ENCODE measurements around the gene THSD4.

THSD4 gene

GRCh38 chr15:71225851-71226250 lies 110.6 kb downstream of the THSD4 start:
- no peak for DNase-seq (ENCODE audit: low spot score)

- DNase-seq (ENCODE audit: low spot score) = no peak
Observed at GRCh38 chr15:71226536-71227455, 111.5 kb downstream of the THSD4 start.

- DNase-seq (ENCODE audit: low spot score) = no peak
Observed at GRCh38 chr15:71228403-71228802, 113.1 kb downstream of the THSD4 start.

GRCh38 chr15:71230303-71230702 lies 115.0 kb downstream of the THSD4 start:
- DNase-seq (ENCODE audit: low spot score) = no peak

- DNase-seq (ENCODE audit: low spot score) = no peak
Observed at GRCh38 chr15:71231758-71232157, 116.5 kb downstream of the THSD4 start.

- no peak for DNase-seq (ENCODE audit: low spot score)
Observed at GRCh38 chr15:71232411-71232810, 117.1 kb downstream of the THSD4 start.

DNA sequence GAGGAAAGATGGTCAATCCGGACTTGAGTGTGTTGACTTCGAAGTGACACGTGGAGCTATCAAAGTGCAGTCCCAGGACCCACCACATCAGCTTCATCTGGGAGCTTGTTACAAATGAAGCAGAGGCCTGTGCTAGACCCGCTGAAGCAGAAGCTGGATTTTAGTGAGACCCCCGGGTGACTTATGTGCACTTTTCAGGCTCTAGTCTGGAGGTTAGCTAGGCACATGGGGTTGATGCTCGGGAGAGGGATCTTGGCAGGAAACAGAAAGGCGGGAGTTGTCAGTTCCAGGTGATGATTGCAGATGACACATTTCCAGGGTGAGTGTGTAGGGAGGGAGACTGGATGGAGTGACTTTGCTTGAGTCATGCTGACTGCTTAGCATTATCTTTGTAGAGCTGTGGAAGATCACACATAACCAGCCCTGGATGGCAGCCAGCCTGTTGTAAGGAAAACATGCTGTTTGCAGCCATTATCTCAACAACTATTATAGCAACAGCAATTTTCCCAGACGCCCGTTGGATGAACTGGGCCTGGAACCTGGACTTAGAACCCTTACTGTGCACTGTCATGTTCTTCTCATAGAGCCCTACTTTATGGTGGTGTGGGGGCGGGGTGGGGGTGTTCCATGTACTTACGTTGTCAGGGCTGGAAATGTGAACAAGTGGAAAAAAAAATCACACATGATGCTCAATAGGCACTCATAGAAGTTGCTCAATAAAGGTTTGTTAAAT lies 122.4 kb downstream of the THSD4 start:
- DNase-seq (ENCODE audit: low spot score) = peak; percentile 95

- DNase-seq (ENCODE audit: low spot score) = no peak
Observed at GRCh38 chr15:71238926-71239325, 123.7 kb downstream of the THSD4 start.

DNA sequence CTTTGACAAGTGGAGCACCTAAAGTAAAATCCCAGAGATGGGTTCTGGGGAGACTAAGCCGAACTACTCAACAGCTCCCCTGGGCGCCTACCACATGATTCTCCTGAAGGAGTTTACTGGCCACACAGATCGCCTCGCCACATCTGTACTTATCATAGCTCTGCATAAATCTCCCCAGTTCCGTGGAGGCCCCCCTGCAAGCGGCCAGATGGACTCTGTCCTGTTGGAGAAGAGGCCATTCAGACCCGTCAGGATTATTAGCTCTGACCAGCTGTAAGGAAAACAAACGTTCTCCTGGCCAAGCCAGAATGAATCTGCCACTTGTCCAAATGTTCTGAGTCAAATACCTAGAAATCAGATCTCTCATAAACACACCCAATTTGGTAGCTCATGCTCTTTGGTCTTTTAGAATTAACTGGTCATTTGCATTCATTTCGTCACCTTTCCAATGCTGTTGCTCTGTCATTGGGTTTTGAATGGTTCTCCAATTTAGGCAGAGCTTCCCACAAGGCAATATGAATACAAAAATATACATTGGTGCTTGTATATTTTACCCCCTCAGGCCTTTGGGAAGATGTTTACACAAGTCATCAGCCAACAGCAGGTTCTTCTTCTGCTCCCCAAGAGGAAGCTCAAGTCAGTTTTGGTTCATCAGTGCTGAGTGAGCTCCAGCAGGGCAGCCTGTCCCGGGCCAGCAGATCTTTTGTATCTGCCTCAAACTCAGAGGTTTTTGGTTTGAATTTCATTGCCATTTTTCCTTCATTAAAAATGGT lies 124.5 kb downstream of the THSD4 start:
- DNase-seq (ENCODE audit: low spot score) = no peak

GRCh38 chr15:71242292-71242691 lies 127.0 kb downstream of the THSD4 start:
- no peak for DNase-seq (ENCODE audit: low spot score)

GRCh38 chr15:71244250-71244649 lies 129.0 kb downstream of the THSD4 start:
- no peak for DNase-seq (ENCODE audit: low spot score)

DNA sequence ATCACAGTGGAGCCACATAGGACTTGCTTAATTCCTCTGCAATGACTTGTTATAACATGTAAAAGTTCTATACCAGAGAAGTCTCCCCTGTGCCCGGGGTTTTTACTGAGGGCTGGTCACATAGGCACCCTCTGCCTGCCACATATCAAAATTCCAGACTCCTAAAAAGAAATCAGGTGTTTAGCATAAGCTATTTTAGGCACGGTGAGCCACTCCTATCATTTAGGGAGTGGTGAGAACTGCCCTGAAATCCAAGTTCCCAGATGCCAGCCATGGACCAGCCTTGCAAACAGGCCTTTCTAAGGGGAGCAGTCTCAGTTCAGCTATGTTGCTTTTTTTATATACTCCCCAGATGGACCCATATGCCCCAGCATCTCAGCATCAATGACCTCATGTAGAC lies 130.3 kb downstream of the THSD4 start:
- no peak for DNase-seq (ENCODE audit: low spot score)

DNA sequence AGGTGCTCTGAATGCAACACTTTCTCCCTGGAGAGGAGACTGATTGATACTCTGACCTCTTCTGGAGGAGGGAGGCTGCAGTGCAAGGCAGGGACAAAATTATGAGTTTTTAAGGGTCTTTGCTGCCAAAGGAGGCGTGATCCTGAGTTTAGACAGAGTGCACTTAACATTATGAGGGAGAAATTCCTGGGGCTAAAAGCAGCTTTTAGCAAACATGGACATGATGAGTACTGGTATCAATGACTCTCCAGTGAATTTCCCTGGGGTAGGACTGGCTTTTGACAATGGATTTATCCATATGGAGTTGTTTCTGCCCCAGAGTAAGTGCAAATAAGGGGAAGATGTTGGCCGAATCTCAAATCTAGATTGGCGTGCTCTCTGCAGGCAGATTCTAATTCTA lies 133.1 kb downstream of the THSD4 start:
- no peak for DNase-seq (ENCODE audit: low spot score)

GRCh38 chr15:71249986-71250385 lies 134.7 kb downstream of the THSD4 start:
- no peak for DNase-seq (ENCODE audit: low spot score)

GRCh38 chr15:71250936-71251583 lies 135.8 kb downstream of the THSD4 start:
- no peak for DNase-seq (ENCODE audit: low spot score)

DNA sequence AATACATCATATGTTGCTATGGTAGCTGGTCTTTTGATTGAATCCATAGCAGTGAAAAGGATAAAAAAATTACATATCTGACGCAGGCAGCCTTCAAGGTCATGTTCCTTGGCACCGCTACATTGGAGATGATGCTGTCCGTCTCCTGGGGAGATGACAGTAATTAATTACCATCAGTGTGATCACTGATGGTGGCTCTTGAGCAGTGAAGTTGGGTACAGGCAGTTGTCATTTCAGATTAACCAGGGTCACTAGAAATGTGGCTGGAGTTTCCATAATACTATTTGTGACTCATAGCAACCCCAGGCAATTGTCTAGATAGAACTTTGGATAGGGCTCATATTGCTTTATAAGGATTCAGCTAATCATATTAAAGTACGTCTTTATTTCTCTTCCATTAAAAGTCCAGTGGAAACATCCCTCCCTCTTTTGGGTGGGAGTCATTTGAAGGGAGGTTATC lies 136.3 kb downstream of the THSD4 start:
- DNase-seq (ENCODE audit: low spot score) = no peak

GRCh38 chr15:71252044-71252739 lies 136.9 kb downstream of the THSD4 start:
- no peak for DNase-seq (ENCODE audit: low spot score)

GRCh38 chr15:71252740-71253047 lies 137.4 kb downstream of the THSD4 start:
- DNase-seq (ENCODE audit: low spot score) = no peak

- DNase-seq (ENCODE audit: low spot score) = no peak
Observed at GRCh38 chr15:71254491-71254890, 139.2 kb downstream of the THSD4 start.

DNA sequence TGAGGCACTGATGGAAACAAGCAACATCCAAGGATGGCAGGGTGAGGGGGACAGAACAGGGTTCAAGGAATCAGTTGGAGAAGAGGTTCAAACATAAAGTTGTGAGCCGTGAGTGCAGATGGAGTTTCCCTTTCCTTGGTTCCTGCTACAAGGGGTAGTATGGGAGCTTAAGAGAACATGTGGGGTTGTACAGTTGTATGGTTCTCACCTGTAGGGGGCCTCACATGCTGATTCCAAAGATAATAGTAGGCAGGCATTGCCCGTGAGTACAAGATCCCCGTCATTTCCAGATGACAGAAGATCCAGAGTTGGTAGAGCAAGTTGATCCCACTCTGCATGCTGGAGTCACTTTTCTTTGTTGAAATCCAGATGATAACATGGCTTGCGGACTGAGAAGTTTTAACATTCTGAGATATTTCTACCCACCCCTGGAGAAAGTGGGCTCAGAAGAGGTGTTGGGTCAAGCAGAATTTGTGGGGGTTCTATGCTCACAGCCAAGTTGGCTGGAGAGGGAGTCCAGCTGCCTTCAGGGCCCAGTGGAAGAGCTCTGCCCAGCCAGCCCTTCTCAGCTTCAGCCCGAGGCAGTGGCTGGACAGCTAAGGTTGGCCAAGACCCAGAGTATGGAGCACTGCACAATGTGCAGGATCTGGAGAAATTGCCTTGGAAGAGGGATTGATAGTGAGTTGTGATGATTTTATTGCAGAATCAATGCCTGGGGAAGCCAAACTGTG lies 141.8 kb downstream of the THSD4 start:
- no peak for DNase-seq (ENCODE audit: low spot score)

DNA sequence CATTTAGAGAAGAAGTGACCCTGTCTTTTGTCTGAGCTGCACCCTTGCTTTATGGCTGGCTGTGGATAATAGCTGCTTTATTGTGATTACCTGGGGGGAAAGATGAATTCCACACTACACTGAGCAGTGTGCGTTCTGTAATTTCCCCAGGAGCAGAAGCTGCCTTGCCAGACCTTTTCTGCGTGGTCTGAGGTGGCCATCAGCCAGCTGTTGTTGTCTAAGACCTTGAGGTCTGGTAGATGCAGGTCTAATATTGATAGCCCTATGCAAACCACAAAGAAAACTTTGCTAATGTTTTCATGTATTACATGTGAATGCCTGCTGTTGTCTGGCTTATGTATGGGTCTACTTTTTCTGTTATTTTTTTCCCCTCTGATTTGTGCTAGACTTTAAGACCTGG lies 144.6 kb downstream of the THSD4 start:
- no peak for DNase-seq (ENCODE audit: low spot score)
